Peyer's patch (tissue), 4 donors: ENCODE data around the gene TIMM21.

Experiments used
- POLR2A ChIP-seq, 2 donors: fragments of 450-650 bp; IDR thresholded peaks; one replicate each; pipeline ENCODE4 v1.5.1; 2017; ENCODE audit warnings: antibody characterized with exemption in 2 of 2, mild to moderate bottlenecking in 2 of 2, moderate library complexity in 2 of 2
- TF ChIP-seq, protein P1 (sequence below), 6 experiments: fragments of 450-650 bp in 4 of 6; fragments of 200-600 bp in 2 of 6; sonication (generic) in 1 of 6; IDR thresholded peaks; one replicate each; pipeline ENCODE4 v1.5.1; 2017 to 2019; ENCODE audit warnings: antibody characterized with exemption in 6 of 6, mild to moderate bottlenecking in 3 of 6, moderate library complexity in 1 of 6

- TF ChIP-seq, protein P1, sequence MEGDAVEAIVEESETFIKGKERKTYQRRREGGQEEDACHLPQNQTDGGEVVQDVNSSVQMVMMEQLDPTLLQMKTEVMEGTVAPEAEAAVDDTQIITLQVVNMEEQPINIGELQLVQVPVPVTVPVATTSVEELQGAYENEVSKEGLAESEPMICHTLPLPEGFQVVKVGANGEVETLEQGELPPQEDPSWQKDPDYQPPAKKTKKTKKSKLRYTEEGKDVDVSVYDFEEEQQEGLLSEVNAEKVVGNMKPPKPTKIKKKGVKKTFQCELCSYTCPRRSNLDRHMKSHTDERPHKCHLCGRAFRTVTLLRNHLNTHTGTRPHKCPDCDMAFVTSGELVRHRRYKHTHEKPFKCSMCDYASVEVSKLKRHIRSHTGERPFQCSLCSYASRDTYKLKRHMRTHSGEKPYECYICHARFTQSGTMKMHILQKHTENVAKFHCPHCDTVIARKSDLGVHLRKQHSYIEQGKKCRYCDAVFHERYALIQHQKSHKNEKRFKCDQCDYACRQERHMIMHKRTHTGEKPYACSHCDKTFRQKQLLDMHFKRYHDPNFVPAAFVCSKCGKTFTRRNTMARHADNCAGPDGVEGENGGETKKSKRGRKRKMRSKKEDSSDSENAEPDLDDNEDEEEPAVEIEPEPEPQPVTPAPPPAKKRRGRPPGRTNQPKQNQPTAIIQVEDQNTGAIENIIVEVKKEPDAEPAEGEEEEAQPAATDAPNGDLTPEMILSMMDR (IDR thresholded peaks at IDR 0.05): no peak
- no peak for TF ChIP-seq POLR2A (IDR thresholded peaks at IDR 0.05)
Measured at GRCh38 chr18:74153793-74154192, 5.5 kb downstream of the TIMM21 start.
